ENCODE measurements around the gene EGFR. TPM values are rescaled to one million over a fixed set of nuclear protein-coding genes. Genes with fewer than 3 reads are reported as not detected.

EGFR gene
- polyA plus RNA-seq, 1 donor from 2014 or later = 0.22 TPM

- TF ChIP-seq POLR2AphosphoS5 (IDR thresholded peaks at IDR 0.05) = no peak
- no peak for TF ChIP-seq REST (IDR thresholded peaks at IDR 0.05; ENCODE audit: borderline replicate concordance)
- TF ChIP-seq TAF1 (IDR thresholded peaks at IDR 0.05; ENCODE audit: low read depth) = no peak
- no peak for TF ChIP-seq EZH2 (IDR thresholded peaks at IDR 0.05; ENCODE audit: borderline replicate concordance, insufficient read depth, low read length, poor library complexity, severe bottlenecking)
- no peak for TF ChIP-seq RAD21 (conservative IDR thresholded peaks at IDR 0.05)
- TF ChIP-seq EP300 (conservative IDR thresholded peaks at IDR 0.05; ENCODE audit: poor library complexity, severe bottlenecking) = no peak
- no peak for TF ChIP-seq SMC3 (conservative IDR thresholded peaks at IDR 0.05; ENCODE audit: poor library complexity)
- TF ChIP-seq MXI1 (conservative IDR thresholded peaks at IDR 0.05; ENCODE audit: poor library complexity, severe bottlenecking) = no peak
- no peak for TF ChIP-seq CTCF (IDR thresholded peaks at IDR 0.05; ENCODE audit: poor library complexity, severe bottlenecking)
- Histone ChIP-seq H3K27me3 (ENCODE audit: insufficient read depth, low read depth, low read length) (no peaks in the 10 kb centered on the region), H3K9ac (ENCODE audit: low read length) (no peak overlapping the region), H3K4me2 (ENCODE audit: low read length) (no peak overlapping the region), H3K9me3 (ENCODE audit: low read length) (no peaks in the 10 kb centered on the region), H3K36me3 (ENCODE audit: insufficient read depth, low read length) (no peaks in the 10 kb centered on the region), H3K79me2 (replicated peaks; ENCODE audit: insufficient read depth, low read length) (no peaks in the 10 kb centered on the region), H3K9me2 (ENCODE audit: insufficient read depth, low read length) (no peaks in the 10 kb centered on the region), H3K27ac (ENCODE audit: low read length) (no peak overlapping the region), H3K4me3 (ENCODE audit: low read length) (no peak overlapping the region), H2AFZ (ENCODE audit: low read depth, low read length) (no peak overlapping the region), H3F3A (ENCODE audit: insufficient read depth, low read length, poor library complexity, severe bottlenecking) (no peaks in the 10 kb centered on the region), H4K20me1 (ENCODE audit: insufficient read depth) (no peaks in the 10 kb centered on the region)
These were observed 108.8 kb downstream of the EGFR start for GRCh38 chr7:55127622-55128081.

DNA sequence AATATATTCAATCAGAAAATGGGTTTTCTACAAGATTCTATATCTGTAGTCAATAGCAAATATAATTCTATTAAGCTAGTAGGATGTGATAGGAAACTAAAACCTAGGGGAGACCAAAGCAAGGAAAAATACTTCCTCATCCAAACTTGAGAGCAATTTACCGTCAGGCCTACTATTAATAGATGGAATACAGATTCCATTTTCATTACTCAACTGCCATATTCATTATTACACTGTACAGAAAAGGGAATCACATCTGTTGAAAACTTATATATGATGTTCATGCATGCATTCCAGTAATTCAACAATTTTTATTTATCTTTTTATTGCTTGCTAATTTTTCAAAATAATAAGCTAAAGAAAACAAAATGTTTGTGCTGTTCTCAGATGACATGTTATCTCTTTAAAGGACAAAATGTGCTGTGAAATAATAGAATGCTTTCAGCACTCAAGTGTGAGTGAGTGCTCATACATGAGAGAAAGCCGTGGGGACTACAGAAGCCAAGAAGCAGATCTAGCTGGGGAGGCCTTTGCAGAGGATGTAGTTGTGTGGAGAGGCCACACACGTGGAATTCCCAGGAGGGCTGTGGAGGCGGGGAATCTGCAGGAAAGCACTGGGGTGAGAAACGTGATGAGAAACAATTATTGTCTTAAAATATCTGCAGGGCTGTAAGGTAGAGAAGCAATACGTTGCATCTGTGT lies 110.0 kb downstream of the EGFR start:
- peak overlapping the region; percentile 19 for H3K4me3 ChIP-seq (ENCODE audit: low read length)
- H3K9ac ChIP-seq (ENCODE audit: low read length) = no peak overlapping the region
- TF ChIP-seq TAF1 (IDR thresholded peaks at IDR 0.05; ENCODE audit: low read depth) (no peak), EP300 (conservative IDR thresholded peaks at IDR 0.05; ENCODE audit: poor library complexity, severe bottlenecking) (no peak), CTCF (IDR thresholded peaks at IDR 0.05; ENCODE audit: poor library complexity, severe bottlenecking) (no peak), REST (IDR thresholded peaks at IDR 0.05; ENCODE audit: borderline replicate concordance) (no peak), EZH2 (IDR thresholded peaks at IDR 0.05; ENCODE audit: borderline replicate concordance, insufficient read depth, low read length, poor library complexity, severe bottlenecking) (no peak), SMC3 (conservative IDR thresholded peaks at IDR 0.05; ENCODE audit: poor library complexity) (no peak), POLR2AphosphoS5 (IDR thresholded peaks at IDR 0.05) (no peak), RAD21 (conservative IDR thresholded peaks at IDR 0.05) (no peak), MXI1 (conservative IDR thresholded peaks at IDR 0.05; ENCODE audit: poor library complexity, severe bottlenecking) (no peak)
- no peak overlapping the region for H2AFZ ChIP-seq (ENCODE audit: low read depth, low read length)
- H3K36me3 ChIP-seq (ENCODE audit: insufficient read depth, low read length) = no peaks in the 10 kb centered on the region
- H4K20me1 ChIP-seq (ENCODE audit: insufficient read depth) = no peaks in the 10 kb centered on the region
- H3K9me2 ChIP-seq (ENCODE audit: insufficient read depth, low read length) = no peaks in the 10 kb centered on the region
- no peaks in the 10 kb centered on the region for H3K79me2 ChIP-seq (replicated peaks; ENCODE audit: insufficient read depth, low read length)
- H3K4me2 ChIP-seq (ENCODE audit: low read length) = no peak overlapping the region
- no peaks in the 10 kb centered on the region for H3K9me3 ChIP-seq (ENCODE audit: low read length)
- H3K27ac ChIP-seq (ENCODE audit: low read length) = no peak overlapping the region
- H3K27me3 ChIP-seq (ENCODE audit: insufficient read depth, low read depth, low read length) = no peaks in the 10 kb centered on the region
- H3F3A ChIP-seq (ENCODE audit: insufficient read depth, low read length, poor library complexity, severe bottlenecking) = no peaks in the 10 kb centered on the region

Measured in neural cell (in vitro differentiated cells).